ENCODE data around the gene KATNB1. TPM values are rescaled to one million over a fixed set of nuclear protein-coding genes. Genes with fewer than 3 reads are reported as not detected.

KATNB1 gene
- polyA plus RNA-seq, 3 donors = 16.9 to 35.6 (median 17.7) TPM

GRCh38 chr16:57799600-57800199, 64.1 kb downstream of the KATNB1 start:
- peak overlapping the region in 1 of 7 donors; percentile 67 for H3K27ac Mint-ChIP-seq
- Histone ChIP-seq H3K4me1 (ENCODE audit: control insufficient read depth in 1 of 2, insufficient read depth in 2 of 2, low read length in 2 of 2) (peaks cover 35 to 38% of the 10 kb centered on the region in 2 donors), H3K4me3 (replicated peaks in 1 of 3; ENCODE audit: low read depth in 2 of 3, low read length in 3 of 3) (no peak overlapping the region), H3K27ac (ENCODE audit: low read depth in 1 of 2, low read length in 2 of 2) (no peak overlapping the region), H3K36me3 (replicated peaks in 1 of 2; ENCODE audit: control insufficient read depth in 1 of 2, insufficient read depth in 2 of 2, low read length in 2 of 2) (no peaks in the 10 kb centered on the region), H3K4me2 (replicated peaks; ENCODE audit: extremely low read depth, low read length, poor library complexity, severe bottlenecking) (peak overlapping the region; percentile 49), H3K9me3 (replicated peaks in 1 of 2; ENCODE audit: control insufficient read depth in 1 of 2, insufficient read depth in 1 of 2, low read length in 2 of 2) (no peaks in the 10 kb centered on the region), H3K27me3 (ENCODE audit: control insufficient read depth in 2 of 2, insufficient read depth in 2 of 2, low read length in 2 of 2) (peaks cover 23 to 50% of the 10 kb centered on the region in 2 donors), H2AFZ (ENCODE audit: insufficient read depth, low read depth, low read length, poor library complexity, severe bottlenecking) (peak overlapping the region; percentile 62), H3K9ac (ENCODE audit: insufficient read depth, low read length, poor library complexity, severe bottlenecking) (no peak overlapping the region), H3K79me2 (ENCODE audit: insufficient read depth, low read length) (no peaks in the 10 kb centered on the region), H4K20me1 (ENCODE audit: insufficient read depth, low read length) (no peaks in the 10 kb centered on the region)
- H3K4me3 Mint-ChIP-seq = peak overlapping the region in 1 of 2 donors; percentile 94
- peaks cover 0 to 9% (median 5%) of the 10 kb centered on the region in 7 donors for H3K9me3 Mint-ChIP-seq
- peaks cover 7 to 9% of the 10 kb centered on the region in 2 donors for H3K36me3 Mint-ChIP-seq
- TF ChIP-seq, protein P1, sequence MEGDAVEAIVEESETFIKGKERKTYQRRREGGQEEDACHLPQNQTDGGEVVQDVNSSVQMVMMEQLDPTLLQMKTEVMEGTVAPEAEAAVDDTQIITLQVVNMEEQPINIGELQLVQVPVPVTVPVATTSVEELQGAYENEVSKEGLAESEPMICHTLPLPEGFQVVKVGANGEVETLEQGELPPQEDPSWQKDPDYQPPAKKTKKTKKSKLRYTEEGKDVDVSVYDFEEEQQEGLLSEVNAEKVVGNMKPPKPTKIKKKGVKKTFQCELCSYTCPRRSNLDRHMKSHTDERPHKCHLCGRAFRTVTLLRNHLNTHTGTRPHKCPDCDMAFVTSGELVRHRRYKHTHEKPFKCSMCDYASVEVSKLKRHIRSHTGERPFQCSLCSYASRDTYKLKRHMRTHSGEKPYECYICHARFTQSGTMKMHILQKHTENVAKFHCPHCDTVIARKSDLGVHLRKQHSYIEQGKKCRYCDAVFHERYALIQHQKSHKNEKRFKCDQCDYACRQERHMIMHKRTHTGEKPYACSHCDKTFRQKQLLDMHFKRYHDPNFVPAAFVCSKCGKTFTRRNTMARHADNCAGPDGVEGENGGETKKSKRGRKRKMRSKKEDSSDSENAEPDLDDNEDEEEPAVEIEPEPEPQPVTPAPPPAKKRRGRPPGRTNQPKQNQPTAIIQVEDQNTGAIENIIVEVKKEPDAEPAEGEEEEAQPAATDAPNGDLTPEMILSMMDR (IDR thresholded peaks at IDR 0.05) = no peak
- DNase-seq = peak in 1 of 3 donors; percentile 8
- peaks cover 40% of the 10 kb centered on the region for H3K4me1 Mint-ChIP-seq
- H3K27me3 Mint-ChIP-seq (ENCODE audit: low read depth in 3 of 3) = peaks cover 36 to 62% (median 46%) of the 10 kb centered on the region in 3 donors
- WGBS (ENCODE audit: insufficient coverage) = 0% methylated on average over 4 of the region's 5 CpGs
- intact Hi-C loops (cut with micrococcal nuclease) = loop anchor here (5.0 to 10.0 kb wide), 3 partner anchors 93 to 208 kb away; partner anchors contain the start of genes USB1 (in 1 of the 2) and ZNF319 (in 1 of the 2)

DNA sequence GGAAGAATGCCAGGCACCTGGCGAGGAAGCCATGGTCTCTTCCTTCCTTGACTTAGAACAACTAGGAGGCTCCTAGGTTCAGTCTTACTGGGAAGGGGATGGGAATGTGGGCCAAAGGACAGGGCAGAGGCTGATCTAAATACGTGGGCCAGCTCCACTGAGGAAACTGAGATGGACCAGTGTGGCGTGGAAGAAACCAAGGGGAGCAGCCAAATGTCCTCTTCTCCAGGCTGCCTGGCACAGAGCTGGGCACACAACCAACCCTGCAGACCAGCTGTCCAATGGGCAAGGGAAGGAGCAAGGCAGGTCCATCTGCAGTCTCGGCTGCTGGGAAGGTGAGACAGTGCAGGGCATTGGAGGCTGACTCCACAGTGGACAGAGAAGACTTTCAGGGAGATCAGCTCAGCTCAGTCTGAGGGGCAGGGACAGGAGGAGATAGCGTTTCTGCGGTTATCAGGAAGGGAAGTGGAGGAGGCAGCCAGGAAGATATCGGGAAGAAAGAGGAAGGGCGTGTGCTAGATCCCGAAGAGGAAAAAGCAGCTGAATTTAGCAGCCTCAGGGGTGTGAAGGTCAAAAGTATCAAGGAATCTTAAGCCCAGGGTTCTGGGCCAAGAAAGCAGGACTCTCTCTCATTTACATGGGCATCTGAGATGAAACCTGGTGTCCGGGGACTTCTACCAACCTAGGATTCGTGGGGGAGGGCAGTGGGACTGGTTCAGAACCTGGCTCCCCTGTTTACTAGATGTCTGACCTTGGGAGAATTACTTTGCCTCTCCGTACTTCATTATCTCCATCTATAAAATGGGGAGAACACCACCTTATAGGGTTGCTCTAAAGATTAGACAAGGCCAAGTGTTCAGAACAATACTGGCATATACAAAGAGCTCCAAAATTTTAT, 64.9 kb downstream of the KATNB1 start:
- Histone ChIP-seq H3K79me2 (ENCODE audit: insufficient read depth, low read length) (no peaks in the 10 kb centered on the region), H3K4me1 (ENCODE audit: control insufficient read depth in 1 of 2, insufficient read depth in 2 of 2, low read length in 2 of 2) (peaks cover 35 to 38% of the 10 kb centered on the region in 2 donors), H3K9me3 (replicated peaks in 1 of 2; ENCODE audit: control insufficient read depth in 1 of 2, insufficient read depth in 1 of 2, low read length in 2 of 2) (no peaks in the 10 kb centered on the region), H2AFZ (ENCODE audit: insufficient read depth, low read depth, low read length, poor library complexity, severe bottlenecking) (no peak overlapping the region), H3K4me3 (replicated peaks in 1 of 3; ENCODE audit: low read depth in 2 of 3, low read length in 3 of 3) (peak overlapping the region in 1 of 3 experiments; percentile 35), H3K36me3 (replicated peaks in 1 of 2; ENCODE audit: control insufficient read depth in 1 of 2, insufficient read depth in 2 of 2, low read length in 2 of 2) (no peaks in the 10 kb centered on the region), H3K27me3 (ENCODE audit: control insufficient read depth in 2 of 2, insufficient read depth in 2 of 2, low read length in 2 of 2) (peaks cover 23 to 52% of the 10 kb centered on the region in 2 donors), H3K9ac (ENCODE audit: insufficient read depth, low read length, poor library complexity, severe bottlenecking) (no peak overlapping the region), H4K20me1 (ENCODE audit: insufficient read depth, low read length) (no peaks in the 10 kb centered on the region), H3K4me2 (replicated peaks; ENCODE audit: extremely low read depth, low read length, poor library complexity, severe bottlenecking) (peak overlapping the region; percentile 49), H3K27ac (ENCODE audit: low read depth in 1 of 2, low read length in 2 of 2) (no peak overlapping the region)
- intact Hi-C loops (cut with micrococcal nuclease) = loop anchor here (5.0 to 10.0 kb wide), 3 partner anchors 92 to 207 kb away; partner anchors contain the start of genes USB1 (in 1 of the 2) and ZNF319 (in 1 of the 2)
- Mint-ChIP-seq H3K4me1 (peaks cover 40% of the 10 kb centered on the region), H3K9me3 (peaks cover 0 to 9% (median 5%) of the 10 kb centered on the region in 7 donors), H3K4me3 (peak overlapping the region in 1 of 2 donors; percentile 94), H3K36me3 (peaks cover 7 to 9% of the 10 kb centered on the region in 2 donors), H3K27ac (peak overlapping the region in 2 of 7 donors; percentile 30 to 55), H3K27me3 (ENCODE audit: low read depth in 3 of 3) (peaks cover 36 to 68% (median 50%) of the 10 kb centered on the region in 3 donors)
- DNase-seq = peak in 1 of 3 donors; percentile 28
- WGBS (ENCODE audit: insufficient coverage) = 27% methylated on average over 9 of the region's 12 CpGs
- TF ChIP-seq, protein P1 (IDR thresholded peaks at IDR 0.05) = no peak

All from CD14-positive monocyte (primary cell).